Measurements from ENCODE around the gene SLC35B4.

DNA sequence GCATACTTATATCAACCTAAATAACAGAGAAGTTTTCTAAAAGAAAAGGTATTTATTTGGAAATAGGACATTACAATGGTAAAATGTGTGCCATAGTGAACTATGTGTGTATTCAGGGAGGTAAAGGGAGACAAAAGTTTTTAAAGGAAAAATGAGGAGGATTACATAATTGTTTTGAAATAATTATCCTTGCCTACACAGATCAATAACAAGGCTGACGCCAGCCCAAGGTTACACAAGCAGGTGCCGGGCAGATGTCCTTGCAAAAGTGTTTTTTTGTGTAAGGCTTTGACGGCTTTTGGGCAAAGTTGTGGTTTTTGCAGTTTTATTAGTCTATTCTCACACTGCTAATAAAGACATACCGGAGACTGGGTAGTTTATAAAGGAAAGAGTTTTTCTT is 22.7 kb upstream of the SLC35B4 start:
- TF ChIP-seq, protein P1, sequence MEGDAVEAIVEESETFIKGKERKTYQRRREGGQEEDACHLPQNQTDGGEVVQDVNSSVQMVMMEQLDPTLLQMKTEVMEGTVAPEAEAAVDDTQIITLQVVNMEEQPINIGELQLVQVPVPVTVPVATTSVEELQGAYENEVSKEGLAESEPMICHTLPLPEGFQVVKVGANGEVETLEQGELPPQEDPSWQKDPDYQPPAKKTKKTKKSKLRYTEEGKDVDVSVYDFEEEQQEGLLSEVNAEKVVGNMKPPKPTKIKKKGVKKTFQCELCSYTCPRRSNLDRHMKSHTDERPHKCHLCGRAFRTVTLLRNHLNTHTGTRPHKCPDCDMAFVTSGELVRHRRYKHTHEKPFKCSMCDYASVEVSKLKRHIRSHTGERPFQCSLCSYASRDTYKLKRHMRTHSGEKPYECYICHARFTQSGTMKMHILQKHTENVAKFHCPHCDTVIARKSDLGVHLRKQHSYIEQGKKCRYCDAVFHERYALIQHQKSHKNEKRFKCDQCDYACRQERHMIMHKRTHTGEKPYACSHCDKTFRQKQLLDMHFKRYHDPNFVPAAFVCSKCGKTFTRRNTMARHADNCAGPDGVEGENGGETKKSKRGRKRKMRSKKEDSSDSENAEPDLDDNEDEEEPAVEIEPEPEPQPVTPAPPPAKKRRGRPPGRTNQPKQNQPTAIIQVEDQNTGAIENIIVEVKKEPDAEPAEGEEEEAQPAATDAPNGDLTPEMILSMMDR (conservative IDR thresholded peaks at IDR 0.05; ENCODE audit: low read depth, low read length): no peak
- no peak for TF ChIP-seq EZH2 (IDR thresholded peaks at IDR 0.05; ENCODE audit: borderline replicate concordance, low read depth, low read length, poor library complexity, severe bottlenecking)

Measured in A673 (cell line).